ENCODE data around the gene IRGC. TPM values are rescaled to one million over a fixed set of nuclear protein-coding genes. Genes with fewer than 3 reads are reported as not detected.

IRGC gene
- total and polyA plus RNA-seq, 9 of the 15 experiments (the other 6 are each of a cell fraction or from before 2014, with no cell fraction given): not detected

DNA sequence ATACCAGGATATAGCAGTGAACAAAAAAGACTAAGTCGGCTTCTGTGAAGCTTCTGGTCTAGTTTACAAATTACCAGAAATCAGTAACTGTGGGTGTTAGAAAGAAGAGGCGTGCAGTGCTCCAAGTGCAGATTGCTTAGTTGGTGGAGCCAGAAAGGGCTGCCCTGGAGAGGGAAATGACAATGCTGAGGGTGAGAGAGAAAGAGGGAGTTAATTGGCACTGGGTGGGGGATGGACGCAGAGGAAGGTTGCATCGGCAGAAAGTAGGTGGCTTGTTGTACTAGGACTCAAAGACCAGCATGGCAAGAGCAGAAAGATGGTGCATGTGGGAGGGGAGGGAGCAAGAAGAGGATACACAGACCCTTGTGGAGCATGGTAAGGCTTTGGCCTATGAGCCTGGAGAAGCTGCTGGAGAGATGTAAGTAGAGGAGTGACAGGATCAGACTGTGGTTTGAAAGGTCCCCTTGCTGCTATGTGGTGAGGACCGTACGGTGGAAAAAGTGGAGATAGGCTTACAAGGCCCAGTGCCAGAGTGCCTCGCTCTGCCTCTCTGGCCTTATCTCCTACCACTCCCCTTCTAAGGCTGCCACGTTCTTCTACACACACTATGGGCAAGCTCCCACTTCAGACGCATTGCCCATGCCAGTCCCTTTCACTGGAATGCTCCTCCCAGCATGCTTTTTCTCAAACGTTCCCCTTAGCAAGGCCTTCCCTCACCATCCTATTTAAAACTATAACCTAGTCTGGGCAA is 25.4 kb downstream of the IRGC start:
- in situ Hi-C loops (cut with MboI): no loop called here
- CTCF ChIA-PET (ENCODE audit: low intra/inter-chr PET ratio): no interaction called here
- ATAC-seq: no peak

More for the DNA sequence above, 25.4 kb downstream of the IRGC start:
- Histone ChIP-seq H2AFZ (ENCODE audit: low read depth, low read length) (no peak overlapping the region), H3K4me3 (no peak overlapping the region), H4K20me1 (replicated peaks; ENCODE audit: control insufficient read depth, insufficient read depth, low read length) (no peaks in the 10 kb centered on the region; the same call in 1 of the 2 replicates), H3K4me1 (replicated peaks in 1 of 2; ENCODE audit: control insufficient read depth in 2 of 2, insufficient read depth in 2 of 2, low read length in 2 of 2) (no peaks in the 10 kb centered on the region; a peak in 1 of 5 replicates), H3K79me2 (ENCODE audit: control insufficient read depth, insufficient read depth, low read length) (no peaks in the 10 kb centered on the region), H3K27me3 (ENCODE audit: control insufficient read depth in 2 of 2, insufficient read depth in 2 of 2, low read length in 2 of 2) (no peaks in the 10 kb centered on the region), H3K9me3 (replicated peaks; ENCODE audit: control insufficient read depth, insufficient read depth, low read depth, low read length) (no peaks in the 10 kb centered on the region), H3K4me2 (ENCODE audit: insufficient read depth, low read length) (no peak overlapping the region), H3K9ac (ENCODE audit: insufficient read depth in 1 of 2, low read depth in 2 of 2, low read length in 2 of 2) (no peak overlapping the region), H3K27ac (ENCODE audit: extremely low read depth, low read depth, low read length) (no peak overlapping the region), H3K9me1 (ENCODE audit: control insufficient read depth, insufficient read depth, low read length) (no peaks in the 10 kb centered on the region), H3K36me3 (ENCODE audit: control insufficient read depth, insufficient read depth, low read length) (peaks cover 95% of the 10 kb centered on the region)
- WGBS (ENCODE audit: insufficient coverage, low coverage, missing lambda C conversion rate): 87% methylated on average over 10 of the region's 10 CpGs
- TF ChIP-seq SAFB2 (IDR thresholded peaks at IDR 0.05; ENCODE audit: borderline replicate concordance, low read depth, low read length, severe bottlenecking): no peak
- TF ChIP-seq, protein P1, sequence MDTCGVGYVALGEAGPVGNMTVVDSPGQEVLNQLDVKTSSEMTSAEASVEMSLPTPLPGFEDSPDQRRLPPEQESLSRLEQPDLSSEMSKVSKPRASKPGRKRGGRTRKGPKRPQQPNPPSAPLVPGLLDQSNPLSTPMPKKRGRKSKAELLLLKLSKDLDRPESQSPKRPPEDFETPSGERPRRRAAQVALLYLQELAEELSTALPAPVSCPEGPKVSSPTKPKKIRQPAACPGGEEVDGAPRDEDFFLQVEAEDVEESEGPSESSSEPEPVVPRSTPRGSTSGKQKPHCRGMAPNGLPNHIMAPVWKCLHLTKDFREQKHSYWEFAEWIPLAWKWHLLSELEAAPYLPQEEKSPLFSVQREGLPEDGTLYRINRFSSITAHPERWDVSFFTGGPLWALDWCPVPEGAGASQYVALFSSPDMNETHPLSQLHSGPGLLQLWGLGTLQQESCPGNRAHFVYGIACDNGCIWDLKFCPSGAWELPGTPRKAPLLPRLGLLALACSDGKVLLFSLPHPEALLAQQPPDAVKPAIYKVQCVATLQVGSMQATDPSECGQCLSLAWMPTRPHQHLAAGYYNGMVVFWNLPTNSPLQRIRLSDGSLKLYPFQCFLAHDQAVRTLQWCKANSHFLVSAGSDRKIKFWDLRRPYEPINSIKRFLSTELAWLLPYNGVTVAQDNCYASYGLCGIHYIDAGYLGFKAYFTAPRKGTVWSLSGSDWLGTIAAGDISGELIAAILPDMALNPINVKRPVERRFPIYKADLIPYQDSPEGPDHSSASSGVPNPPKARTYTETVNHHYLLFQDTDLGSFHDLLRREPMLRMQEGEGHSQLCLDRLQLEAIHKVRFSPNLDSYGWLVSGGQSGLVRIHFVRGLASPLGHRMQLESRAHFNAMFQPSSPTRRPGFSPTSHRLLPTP (IDR thresholded peaks at IDR 0.05; ENCODE audit: borderline replicate concordance, extremely low read depth, insufficient read length): no peak
- POLR2A ChIA-PET: interaction anchor here (0.9 kb wide), 1 partner anchor 13 kb away, joined by 3 read pairs; the partner anchor contains the start of gene SMG9
- DNase-seq (ENCODE audit: extremely low read depth in 1 of 4, low spot score in 3 of 4): no peak
- no TSS peak for BruUV-seq (replicated peaks)
- no peak for FAIRE-seq
- intact Hi-C loops (cut with micrococcal nuclease): no loop called here

Data from K562 (cell line).